Transverse colon (tissue), 4 donors: ENCODE data around the gene VSNL1. TPM values are rescaled to one million over a fixed set of nuclear protein-coding genes. Genes with fewer than 3 reads are reported as not detected.
A peak's percentile ranks its signal among the peaks of the same experiment; 100 is the strongest.

Source experiments
- DNase-seq: peaks from one replicate; pipeline ENCODE4 v3.0.0-alpha.2; 2019
- H3K27ac ChIP-seq, 4 donors: fragments of 200-600 bp; sonication (generic); 2 replicates each; pipeline ENCODE4 v1.5.1; 2016 to 2018; ENCODE audit warnings: inconsistent platforms in 4 of 4
- H3K27me3 ChIP-seq: fragments of 200-600 bp; sonication (generic); 2 replicates; pipeline ENCODE4 v1.5.1; 2017; ENCODE audit warnings: inconsistent platforms
- H3K36me3 ChIP-seq, 4 donors: fragments of 200-600 bp; sonication (generic); 2 replicates each; pipeline ENCODE4 v1.5.1; 2017 to 2019; ENCODE audit warnings: inconsistent platforms in 4 of 4
- H3K4me1 ChIP-seq, 4 donors: fragments of 200-600 bp; sonication (generic); 2 replicates each; pipeline ENCODE4 v1.5.1; 2017 to 2020; ENCODE audit warnings: inconsistent platforms in 4 of 4
- H3K4me3 ChIP-seq, 4 donors: fragments of 200-600 bp; sonication (generic); 1 replicate in 1 of 4; 2 replicates in 3 of 4; pipeline versions ENCODE4 v1.5.1 to v1.6.1; 2017 to 2019; ENCODE audit warnings: inconsistent platforms in 4 of 4
- H3K9me3 ChIP-seq, 2 donors: fragments of 200-600 bp; sonication (generic); 2 replicates each; pipeline ENCODE4 v1.5.1; 2017 to 2019; ENCODE audit warnings: inconsistent platforms in 2 of 2
- EP300 ChIP-seq: sonication (generic); formaldehyde crosslinking; IDR thresholded peaks from one replicate; pipeline ENCODE4 v1.6.1; 2017; ENCODE audit warnings: antibody characterized with exemption, low read depth
- POLR2A ChIP-seq: fragments of 450-650 bp; IDR thresholded peaks from one replicate; pipeline ENCODE4 v1.6.1; 2016; ENCODE audit warnings: antibody characterized with exemption, mild to moderate bottlenecking, moderate library complexity
- POLR2AphosphoS5 ChIP-seq, 3 donors: sonication (generic); formaldehyde crosslinking; IDR thresholded peaks; one replicate each; pipeline ENCODE4 v1.6.1; 2016; ENCODE audit warnings: antibody characterized with exemption in 3 of 3
- WGBS, 2 donors: methylation state at CpG; one replicate each; pipeline ENCODE4 v1.1.5; 2018; ENCODE audit warnings: low coverage in 1 of 2; 5-methylcytosine and 5-hydroxymethylcytosine counted together
- in situ Hi-C, 4 donors: fragments of 200-750 bp; cut with MboI; loops; one replicate each; pipeline versions ENCODE4 v1.15.0 to v1.15.1; 2017; ENCODE audit warnings: low sequenced_read_pairs in 3 of 4, low pct_ligation_motif_present in 1 of 4, low pct_unique_long_range_greater_than_20kb in 1 of 4
- intact Hi-C: fragments of 100-400 bp; cut with DNase I; formaldehyde crosslinking; loops from one replicate; pipeline ENCODE4 v1.15.1; 2023; ENCODE audit warnings: low total_unique reads
- total RNA-seq, 4 donors: library from RNA; depleted of rRNA; stranded (reverse); fragments of >200 nt; gene quantifications; one replicate each; pipeline ENCODE4 v1.1.0, GENCODE V29; 2016
- TF ChIP-seq, protein P1 (sequence below), 5 experiments: fragments of 200-600 bp in 3 of 5; fragments of 450-650 bp in 2 of 5; sonication (generic) in 3 of 5; IDR thresholded peaks; 1 replicate in 2 of 5; 2 replicates in 3 of 5; pipeline ENCODE4 v1.5.1; 2016 to 2017; ENCODE audit warnings: antibody characterized with exemption in 5 of 5, inconsistent platforms in 3 of 5, mild to moderate bottlenecking in 2 of 5, moderate library complexity in 1 of 5

Gene VSNL1
- 1 to 10 TPM in 1 of 4 donors, under 1 TPM in 1, not detected in 2; 0.96 to 1.1 TPM for total RNA-seq

DNA sequence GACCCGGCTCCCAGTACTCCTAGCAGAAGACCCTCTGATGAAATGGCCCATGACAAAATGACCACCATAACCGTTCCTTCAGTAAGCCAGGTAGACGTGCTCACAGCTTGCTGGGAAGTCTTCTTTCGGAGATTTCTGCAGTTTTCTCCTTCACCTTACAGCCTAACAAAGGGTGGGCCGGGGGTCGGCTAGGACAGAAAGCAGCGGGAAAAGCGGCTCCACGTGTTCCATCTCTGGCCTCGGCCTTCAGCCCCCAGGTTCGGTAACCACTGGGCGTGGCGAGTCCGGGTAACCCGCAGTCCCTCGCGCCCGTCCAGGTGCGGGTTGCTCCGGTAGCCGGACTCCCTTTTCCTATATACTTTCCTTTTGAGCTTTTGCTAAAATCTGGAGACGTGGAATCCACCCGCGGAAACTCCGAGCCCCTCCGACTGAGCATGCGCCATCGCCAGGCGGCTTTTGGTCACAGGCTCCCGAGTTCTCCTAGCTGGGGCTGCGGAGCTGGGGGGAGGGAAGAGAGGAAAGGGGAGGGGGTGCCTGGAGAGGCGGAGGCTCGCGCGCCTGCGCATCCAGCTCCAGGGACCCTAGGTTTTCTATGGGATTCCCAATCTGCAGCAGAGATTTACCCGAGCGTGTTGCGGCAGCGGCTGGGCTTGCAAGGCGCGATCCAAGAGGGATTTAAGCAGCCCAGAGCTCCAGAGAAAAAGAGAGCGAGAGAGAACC is at the start of gene VSNL1:
VSNL1 (plus strand) TSS at position 604 of the 720 bp plus-strand sequence. CDS start 51,379 bp downstream, outside the sequence.
- intact Hi-C loops: no loop called here
- H3K36me3 ChIP-seq: no peaks in the 10 kb centered on the region
- H3K9me3 ChIP-seq: no peaks in the 10 kb centered on the region
- 1 to 2% methylated on average over 15 to 41 of the region's 43 CpGs for WGBS, 2 donors
- DNase-seq: peak; percentile 86
- peak within 1 kb of the TSS; percentile 84 to 89 (median 88) for H3K27ac ChIP-seq
- peaks cover 0 to 24% (median 11%) of the 10 kb centered on the region in 4 donors for H3K4me1 ChIP-seq
- peaks cover 48% of the 10 kb centered on the region for H3K27me3 ChIP-seq
- TF ChIP-seq, protein P1, sequence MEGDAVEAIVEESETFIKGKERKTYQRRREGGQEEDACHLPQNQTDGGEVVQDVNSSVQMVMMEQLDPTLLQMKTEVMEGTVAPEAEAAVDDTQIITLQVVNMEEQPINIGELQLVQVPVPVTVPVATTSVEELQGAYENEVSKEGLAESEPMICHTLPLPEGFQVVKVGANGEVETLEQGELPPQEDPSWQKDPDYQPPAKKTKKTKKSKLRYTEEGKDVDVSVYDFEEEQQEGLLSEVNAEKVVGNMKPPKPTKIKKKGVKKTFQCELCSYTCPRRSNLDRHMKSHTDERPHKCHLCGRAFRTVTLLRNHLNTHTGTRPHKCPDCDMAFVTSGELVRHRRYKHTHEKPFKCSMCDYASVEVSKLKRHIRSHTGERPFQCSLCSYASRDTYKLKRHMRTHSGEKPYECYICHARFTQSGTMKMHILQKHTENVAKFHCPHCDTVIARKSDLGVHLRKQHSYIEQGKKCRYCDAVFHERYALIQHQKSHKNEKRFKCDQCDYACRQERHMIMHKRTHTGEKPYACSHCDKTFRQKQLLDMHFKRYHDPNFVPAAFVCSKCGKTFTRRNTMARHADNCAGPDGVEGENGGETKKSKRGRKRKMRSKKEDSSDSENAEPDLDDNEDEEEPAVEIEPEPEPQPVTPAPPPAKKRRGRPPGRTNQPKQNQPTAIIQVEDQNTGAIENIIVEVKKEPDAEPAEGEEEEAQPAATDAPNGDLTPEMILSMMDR (IDR thresholded peaks at IDR 0.05): no peak
- peak in 2 of 3 donors; percentile 59 for TF ChIP-seq POLR2AphosphoS5 (IDR thresholded peaks at IDR 0.05)
- TF ChIP-seq POLR2A: peak; percentile 72
- TF ChIP-seq EP300: no peak
- in situ Hi-C loops: no loop called here
- H3K4me3 ChIP-seq: peak within 1 kb of the TSS; percentile 26 to 67 (median 52)

- Histone ChIP-seq H3K4me3 (no peak overlapping the region), H3K27ac (no peak overlapping the region), H3K27me3 (no peaks in the 10 kb centered on the region), H3K9me3 (no peaks in the 10 kb centered on the region), H3K4me1 (no peaks in the 10 kb centered on the region), H3K36me3 (no peaks in the 10 kb centered on the region)
- WGBS, 2 donors: 28 to 67% methylated on average over 1 of the region's 1 CpG
- DNase-seq: no peak
- intact Hi-C loops (no loop called here), in situ Hi-C loops (no loop called here)
- TF ChIP-seq POLR2A: no peak
- TF ChIP-seq EP300: no peak
- TF ChIP-seq POLR2AphosphoS5 (IDR thresholded peaks at IDR 0.05): no peak
- TF ChIP-seq, protein P1 (IDR thresholded peaks at IDR 0.05): no peak
Measured at GRCh38 chr2:17495590-17495989, 44.9 kb upstream of the VSNL1 start.

GRCh38 chr2:17497718-17498117 is 42.8 kb upstream of the VSNL1 start:
- H3K36me3 ChIP-seq: no peaks in the 10 kb centered on the region
- in situ Hi-C loops (no loop called here), intact Hi-C loops (no loop called here)
- no peaks in the 10 kb centered on the region for H3K4me1 ChIP-seq
- DNase-seq: no peak
- H3K9me3 ChIP-seq: no peaks in the 10 kb centered on the region
- WGBS, 2 donors: 50 to 58% methylated on average over 1 of the region's 1 CpG
- no peak for TF ChIP-seq EP300
- TF ChIP-seq POLR2AphosphoS5 (IDR thresholded peaks at IDR 0.05): no peak
- TF ChIP-seq POLR2A: no peak
- TF ChIP-seq, protein P1 (IDR thresholded peaks at IDR 0.05): no peak
- H3K27me3 ChIP-seq: no peaks in the 10 kb centered on the region
- H3K27ac ChIP-seq: no peak overlapping the region
- H3K4me3 ChIP-seq: no peak overlapping the region

DNA sequence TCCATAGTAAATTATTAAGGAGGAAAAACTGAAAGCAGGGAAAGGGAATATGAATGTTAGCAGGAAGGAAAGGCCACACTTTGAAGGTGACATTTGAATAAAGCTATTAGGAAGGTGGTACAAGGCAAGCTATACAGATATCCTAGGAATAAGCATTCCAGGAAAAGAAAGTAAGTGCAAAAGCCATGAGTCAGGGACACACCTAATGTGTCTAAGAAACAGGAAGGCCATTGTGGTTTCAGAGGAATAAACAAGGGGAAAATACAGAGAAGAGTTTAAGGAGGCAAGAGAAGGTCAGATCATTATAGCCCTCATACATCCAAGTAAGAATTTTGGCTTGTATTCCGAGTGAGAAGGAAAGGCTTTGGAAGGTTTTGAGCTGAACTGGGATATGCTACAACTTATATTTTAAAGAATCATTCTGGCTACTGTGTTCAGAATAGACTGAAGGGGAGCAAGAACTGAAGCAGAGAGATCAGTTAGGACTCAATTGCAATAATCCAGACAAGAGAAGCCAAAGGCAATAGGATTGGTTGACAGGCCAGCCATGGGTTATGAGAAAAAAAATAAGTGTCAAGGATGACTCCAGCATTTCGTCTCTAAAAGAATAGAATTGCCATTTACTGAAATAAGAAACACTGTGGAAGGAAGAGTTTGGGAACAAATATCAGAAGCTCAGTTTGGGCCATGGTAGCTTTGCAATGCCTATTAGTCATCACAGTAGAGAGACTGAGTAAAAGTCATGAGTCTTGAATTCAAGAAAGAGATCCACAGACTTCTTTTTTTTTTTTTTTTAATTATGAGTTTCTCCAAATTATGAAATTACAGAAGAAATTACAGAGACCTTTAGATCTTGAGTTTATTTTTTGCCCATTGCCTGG is 33.5 kb upstream of the VSNL1 start:
- H3K27ac ChIP-seq: no peak overlapping the region
- no peaks in the 10 kb centered on the region for H3K27me3 ChIP-seq
- H3K4me3 ChIP-seq: no peak overlapping the region
- 57 to 75% methylated on average over 2 of the region's 2 CpGs for WGBS, 2 donors
- TF ChIP-seq POLR2A: no peak
- TF ChIP-seq EP300: no peak
- TF ChIP-seq POLR2AphosphoS5 (IDR thresholded peaks at IDR 0.05): no peak
- TF ChIP-seq, protein P1 (IDR thresholded peaks at IDR 0.05): no peak
- H3K4me1 ChIP-seq: no peaks in the 10 kb centered on the region
- intact Hi-C loops (no loop called here), in situ Hi-C loops (no loop called here)
- H3K36me3 ChIP-seq: no peaks in the 10 kb centered on the region
- DNase-seq: no peak
- H3K9me3 ChIP-seq: no peaks in the 10 kb centered on the region
